GM18517 (cell line): Measurements from ENCODE around the gene S100G.

Source experiments
- ATAC-seq: cut with Tn5 transposase; IDR thresholded peaks from one replicate; pipeline ENCODE4 v1.9.1; 2021; ENCODE audit warnings: mild to moderate bottlenecking, moderate library complexity; ENCODE audit not compliant: unreplicated experiment

The S100G gene

DNA sequence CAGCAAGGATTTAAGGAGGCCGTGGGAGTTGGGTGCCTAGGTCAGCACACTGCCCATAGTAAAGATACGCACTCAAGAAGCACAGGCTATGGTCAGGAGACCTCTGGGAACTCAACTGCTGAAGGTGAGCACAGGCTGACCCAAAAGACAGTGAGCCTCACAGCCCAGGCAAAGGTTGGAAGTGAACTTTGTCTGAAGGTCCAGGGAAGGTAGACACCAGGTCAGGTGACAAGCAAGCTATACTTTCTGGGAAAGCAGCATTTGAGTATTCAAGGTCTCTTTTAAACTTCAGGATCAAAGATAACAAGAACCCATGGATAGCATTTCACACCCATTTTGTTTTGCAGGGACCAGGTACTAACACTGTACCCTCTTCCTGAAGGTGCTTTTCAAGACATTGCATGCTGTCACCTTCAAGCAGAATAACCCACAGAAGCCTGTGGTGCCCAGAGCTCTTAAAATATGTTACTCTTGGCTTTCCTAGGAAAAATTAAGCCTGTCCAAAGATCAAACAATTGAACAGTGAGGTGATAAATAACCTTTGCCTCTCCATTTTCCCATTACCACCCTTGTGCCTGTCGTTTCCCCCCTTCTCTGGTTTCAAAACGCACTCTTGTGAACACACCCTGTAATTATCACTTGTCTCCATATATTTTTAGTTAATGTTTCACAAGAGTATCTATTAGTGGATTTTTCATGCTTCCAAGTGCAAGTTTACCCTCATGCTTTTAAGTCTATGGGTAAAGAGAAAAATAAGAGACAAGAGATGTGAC lies 3.4 kb upstream of the S100G start:
- no peak for ATAC-seq

DNA sequence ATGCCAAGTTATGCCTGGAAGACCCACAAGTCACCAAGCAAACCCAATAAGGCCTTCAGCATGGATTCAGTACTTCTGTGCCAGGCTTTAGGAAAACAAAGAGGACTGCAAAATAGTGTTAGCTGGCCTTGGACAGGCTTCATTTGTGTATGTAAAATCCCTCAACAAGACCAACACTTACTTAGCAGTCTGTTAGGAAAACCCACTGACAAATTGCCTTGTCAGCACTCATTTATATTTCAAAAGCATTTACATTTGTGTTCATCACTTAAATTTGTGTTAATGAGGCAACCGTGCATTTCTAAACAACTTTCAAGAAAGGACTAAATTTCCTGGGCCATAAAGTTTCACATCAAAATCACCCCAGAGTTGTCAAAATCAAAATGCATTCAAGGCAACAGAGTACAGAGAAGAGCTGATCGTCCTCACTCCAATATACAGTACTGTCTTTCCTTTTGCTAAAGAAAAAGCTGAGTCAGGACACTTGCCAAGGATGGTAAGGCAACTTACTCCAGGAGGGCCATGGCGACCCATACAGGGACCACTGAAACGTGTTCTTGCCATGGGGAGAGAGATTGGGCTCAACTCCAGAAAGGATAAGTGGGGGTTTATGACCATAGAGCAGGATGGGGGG lies 1.6 kb downstream of the S100G start:
- ATAC-seq, result no peak

GRCh38 chrX:16653424-16653823 lies 3.5 kb downstream of the S100G start:
- no peak for ATAC-seq

DNA sequence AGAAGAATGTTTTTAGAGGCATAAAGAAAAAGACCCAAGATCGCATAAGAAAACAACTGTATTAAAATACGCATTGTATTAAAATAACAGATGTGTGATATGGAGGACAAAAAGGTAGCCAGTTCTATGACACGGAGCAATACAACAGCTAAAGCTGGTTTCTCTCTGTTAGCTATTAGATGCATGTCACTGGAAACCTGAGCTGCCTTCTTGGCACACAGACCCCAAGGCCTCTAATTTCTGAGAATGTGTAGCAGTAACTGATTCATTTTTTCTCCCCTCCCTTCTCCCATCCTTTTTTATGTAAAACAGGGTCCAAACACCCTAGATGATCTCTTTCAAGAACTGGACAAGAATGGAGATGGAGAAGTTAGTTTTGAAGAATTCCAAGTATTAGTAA lies 4.1 kb downstream of the S100G start:
- ATAC-seq, result no peak

- no peak for ATAC-seq
Measured at GRCh38 chrX:16658284-16658683, 8.3 kb downstream of the S100G start.

DNA sequence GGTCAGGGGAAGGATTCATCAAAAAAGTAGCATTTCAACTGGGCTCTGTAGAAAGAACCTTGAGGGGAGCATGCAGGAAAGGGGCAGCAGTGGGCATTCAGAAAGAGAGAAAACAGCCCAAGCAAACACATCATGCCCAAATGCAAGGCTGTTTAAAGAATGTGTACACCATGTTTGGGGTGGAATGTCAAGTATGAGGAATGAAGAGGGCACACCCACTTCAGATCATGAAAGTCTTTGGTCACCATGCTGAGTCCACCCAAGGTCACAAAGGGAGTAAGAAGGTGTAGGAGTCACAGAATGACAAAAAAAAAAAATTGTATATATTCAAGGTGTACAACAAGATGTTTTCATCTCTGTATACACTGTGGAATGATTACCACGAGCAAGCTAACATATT lies 9.4 kb downstream of the S100G start:
- no peak for ATAC-seq

DNA sequence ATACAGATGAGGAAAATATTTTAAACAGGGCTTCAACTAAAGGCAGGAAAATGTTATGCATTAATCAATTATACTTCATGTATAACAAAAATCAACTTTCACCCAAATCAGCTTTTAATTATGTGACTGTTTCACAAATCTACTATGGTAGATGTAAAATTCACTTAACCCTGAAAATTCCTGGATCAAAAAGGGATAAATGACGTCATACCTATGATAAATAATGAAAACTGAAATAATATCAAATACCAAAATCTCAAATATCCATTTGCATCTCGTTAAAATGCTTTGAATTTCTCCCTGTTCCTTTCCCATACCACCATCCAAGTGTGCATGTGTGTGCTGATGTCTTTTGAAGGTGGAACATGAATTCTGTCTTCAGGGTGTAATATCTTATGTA lies 11.5 kb downstream of the S100G start:
- ATAC-seq, result no peak

GRCh38 chrX:16662402-16662801 lies 12.4 kb downstream of the S100G start:
- no peak for ATAC-seq

DNA sequence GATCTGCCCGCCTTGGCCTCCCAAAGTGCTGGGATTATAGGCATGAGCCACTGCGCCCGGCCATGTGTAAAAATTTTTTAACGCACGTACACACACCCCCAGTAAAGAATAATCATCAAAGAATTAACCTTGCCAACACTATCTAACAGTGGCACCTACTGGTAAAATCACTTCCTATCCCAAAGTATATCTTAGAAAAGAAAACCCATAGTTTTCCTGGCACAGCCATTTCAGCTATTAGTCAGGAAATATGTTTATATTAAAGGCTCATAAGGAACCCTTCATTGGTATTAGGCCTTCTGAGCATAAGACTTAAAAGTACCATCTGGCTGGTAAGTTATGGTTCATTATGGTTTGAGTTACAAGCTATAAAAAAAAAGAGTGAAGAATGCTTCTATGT lies 14.1 kb downstream of the S100G start:
- ATAC-seq, result no peak

DNA sequence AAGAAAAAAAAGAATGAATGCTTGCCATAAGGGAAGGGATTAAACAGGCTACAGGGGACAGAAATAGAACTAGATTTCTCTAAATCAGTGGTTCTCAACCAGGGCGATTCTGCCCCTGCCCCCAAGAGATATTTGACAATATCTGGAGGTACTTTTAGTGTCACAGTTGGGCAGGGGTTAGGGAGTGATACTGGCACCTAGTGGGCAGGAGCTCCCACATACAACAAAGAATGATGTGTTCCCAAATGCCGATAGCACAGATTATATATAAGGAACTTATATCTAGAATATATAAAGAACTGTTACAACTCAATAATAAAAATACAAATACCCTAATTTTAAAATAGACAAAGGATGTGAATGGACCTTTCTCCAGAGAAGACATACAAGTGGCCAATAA lies 14.7 kb downstream of the S100G start:
- ATAC-seq, result no peak

- no peak for ATAC-seq
Measured at GRCh38 chrX:16665089-16665488, 15.1 kb downstream of the S100G start.

GRCh38 chrX:16666541-16666940 lies 16.6 kb downstream of the S100G start:
- ATAC-seq, result no peak

DNA sequence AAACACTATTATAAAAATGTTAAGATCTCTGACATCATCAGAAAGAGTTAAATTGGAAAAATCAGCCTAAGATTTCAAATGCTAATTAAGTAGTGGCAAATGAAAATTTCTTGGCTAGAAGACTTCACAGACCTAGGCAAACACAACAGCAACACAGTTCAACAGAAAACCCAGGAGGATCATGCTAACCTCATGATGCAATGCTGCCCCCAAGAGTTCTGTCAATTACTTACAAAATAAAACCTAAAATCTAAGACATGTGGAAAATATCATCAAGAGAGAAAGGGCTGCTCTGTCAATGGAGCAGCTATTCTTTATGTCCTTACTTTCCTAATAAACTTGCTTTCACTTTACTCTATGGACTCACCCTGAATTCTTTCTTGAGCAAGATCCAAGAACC lies 21.0 kb downstream of the S100G start:
- ATAC-seq, result no peak

DNA sequence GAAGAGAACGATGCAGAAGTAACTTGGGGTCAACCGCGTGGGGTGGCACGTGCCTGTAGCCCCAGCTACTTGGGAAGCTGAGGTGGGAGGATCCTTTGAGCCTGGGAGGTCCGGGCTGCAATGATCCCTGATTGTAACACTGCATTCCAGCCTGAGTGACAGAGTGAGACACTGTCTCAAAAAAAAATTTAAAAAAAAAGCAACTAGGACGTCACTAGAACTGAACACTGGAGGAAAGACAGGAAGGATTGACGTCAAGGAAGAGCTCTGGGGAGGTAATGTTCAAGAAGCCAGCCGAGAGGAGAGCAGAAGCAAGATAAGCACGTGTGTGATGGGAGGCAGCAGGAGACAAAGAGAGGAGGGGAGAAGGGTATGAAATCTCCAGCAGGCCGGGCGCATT lies 28.7 kb downstream of the S100G start:
- no peak for ATAC-seq

DNA sequence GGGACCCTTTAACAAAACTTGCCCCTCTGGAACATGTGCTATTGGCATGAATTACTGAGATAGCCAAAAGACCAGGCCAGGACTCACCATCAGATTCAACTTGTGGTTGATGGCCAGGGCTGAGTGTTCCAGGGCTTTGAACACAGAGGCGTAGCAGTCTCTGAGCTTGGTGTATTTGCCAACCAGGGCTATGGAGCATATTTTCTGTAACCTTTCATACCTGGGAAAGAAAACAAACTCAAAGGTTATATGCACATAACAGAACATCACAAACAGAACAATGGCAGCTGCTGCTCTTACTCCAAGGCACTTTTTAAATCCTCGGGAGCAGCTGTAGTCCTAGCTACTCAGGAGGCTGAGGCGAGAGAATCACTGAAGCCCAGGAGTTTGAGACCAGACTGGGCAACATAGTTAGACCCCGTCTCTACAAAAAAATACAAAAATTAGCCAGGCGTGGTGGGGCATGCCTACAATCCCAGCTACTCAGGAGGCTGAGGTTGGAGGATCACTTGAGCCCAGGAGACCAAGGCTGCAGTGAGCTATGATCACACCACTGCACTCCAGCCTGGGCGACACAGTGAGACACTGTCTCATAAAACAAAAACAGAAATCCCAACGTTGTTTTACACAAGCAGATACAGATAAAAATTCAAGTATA lies 33.2 kb downstream of the S100G start:
- ATAC-seq, result no peak

- no peak for ATAC-seq
Measured at GRCh38 chrX:16687514-16687913, 37.6 kb downstream of the S100G start.

- peak; percentile 75 for ATAC-seq
Measured at GRCh38 chrX:16695079-16695676, 45.2 kb downstream of the S100G start.

DNA sequence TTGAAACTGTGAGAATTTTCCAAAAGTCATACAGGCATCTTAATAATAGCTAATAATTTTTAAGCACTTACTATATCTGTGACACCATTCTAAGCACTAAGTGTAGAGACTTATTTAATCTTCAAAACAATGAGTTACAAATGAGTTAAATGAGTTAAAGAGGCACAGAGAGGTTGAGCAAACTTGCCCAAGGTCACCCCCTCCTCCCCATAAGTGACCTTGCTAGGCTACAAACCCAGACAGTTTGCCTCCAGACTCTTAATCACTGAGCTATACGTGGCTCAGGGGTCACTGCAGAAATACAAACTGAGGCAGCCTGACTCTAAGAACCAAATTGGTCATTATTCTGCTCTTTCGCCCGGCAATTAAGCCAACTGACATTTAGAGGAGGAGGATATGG lies 47.0 kb downstream of the S100G start:
- no peak for ATAC-seq

DNA sequence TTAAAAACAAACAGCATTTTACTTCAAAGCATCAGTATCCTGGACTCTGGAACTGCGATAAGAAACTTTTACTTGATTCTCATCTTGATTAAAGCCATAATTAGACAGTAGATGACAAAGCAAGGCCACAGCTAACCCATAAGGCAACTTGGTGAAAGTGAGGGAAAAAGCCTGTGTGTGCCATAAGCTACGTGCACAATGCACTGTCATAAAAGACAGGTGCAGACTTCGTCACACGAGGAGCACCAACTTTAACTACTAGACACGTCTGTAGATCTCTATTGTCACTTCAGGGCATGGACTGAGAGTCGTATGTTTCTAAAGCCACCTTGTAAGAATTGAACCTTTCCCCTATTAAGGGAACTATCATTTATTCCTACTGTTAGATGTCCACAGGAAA lies 49.4 kb downstream of the S100G start:
- no peak for ATAC-seq

DNA sequence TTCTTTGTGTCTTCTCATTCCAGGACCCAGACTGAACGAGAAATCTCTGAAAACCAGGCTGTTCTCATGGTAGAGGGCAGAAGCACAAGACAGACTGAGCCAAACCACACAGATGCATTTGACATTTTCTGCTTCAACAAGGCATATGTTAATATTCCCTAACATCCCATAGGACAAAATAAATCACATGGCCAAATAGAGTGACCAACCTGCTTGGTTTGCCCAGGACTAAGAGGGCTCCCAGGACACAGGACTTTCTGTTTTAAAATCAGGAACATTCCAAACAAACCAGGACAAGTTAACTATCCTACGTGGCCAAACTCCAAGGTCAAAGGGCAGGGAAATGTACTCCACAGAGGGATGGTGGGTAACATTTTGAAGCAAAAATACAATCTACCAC lies 50.8 kb downstream of the S100G start:
- no peak for ATAC-seq

DNA sequence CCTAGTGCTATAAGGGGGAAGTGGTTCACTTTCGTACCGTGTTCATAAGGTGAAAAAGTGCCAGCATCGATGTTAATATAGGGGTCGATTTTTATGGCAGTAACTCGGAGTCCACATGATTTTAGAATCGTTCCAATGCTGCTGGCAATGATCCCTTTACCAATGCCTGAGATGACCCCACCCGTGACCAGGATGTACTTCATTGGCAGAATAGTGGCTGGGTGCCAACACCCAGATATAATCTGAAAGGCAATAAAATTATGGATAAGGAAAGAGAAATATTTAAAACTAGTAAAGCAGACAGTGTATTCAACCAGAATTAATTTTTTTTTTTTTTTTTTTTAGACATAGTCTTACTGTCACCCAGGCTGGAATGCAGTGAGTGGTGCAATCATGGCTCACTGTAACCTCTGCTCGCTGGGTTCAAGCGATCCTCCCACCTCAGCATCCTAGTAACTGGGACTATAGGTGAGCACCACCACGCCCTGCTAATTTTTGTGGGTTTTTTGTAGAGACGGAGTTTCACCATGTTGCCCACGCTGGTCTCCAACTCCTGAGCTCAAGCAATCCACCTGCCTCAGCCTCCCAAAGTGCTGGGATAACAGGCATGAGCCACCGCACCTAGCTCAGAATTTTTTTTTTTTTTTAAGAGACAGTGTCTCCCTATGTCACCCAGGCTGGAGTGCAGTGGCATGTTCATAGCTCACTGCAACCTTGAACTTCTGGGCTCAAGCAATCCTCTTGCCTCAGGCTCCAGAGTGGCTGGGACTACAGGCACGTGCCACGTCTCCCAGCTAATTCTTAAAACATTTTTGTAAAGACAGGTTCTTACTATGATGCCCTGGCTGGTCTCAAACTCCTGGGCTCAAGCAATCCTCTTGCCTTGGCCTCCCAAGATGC lies 53.0 kb downstream of the S100G start:
- no peak for ATAC-seq
